H1 (cell line): ENCODE results near the gene TXNDC2. TPM values are rescaled to one million over a fixed set of nuclear protein-coding genes. Genes with fewer than 3 reads are reported as not detected.

Experiments
- SP1 ChIP-seq: IDR thresholded peaks from 2 replicates; pipeline ENCODE4 v1.6.1; 2011; ENCODE audit warnings: low read depth, low read length
- polyA plus RNA-seq, 7 experiments: library from polyadenylated mRNA; depleted of rRNA in 3 of 7; stranded (reverse) in 5 of 7; unstranded in 2 of 7; fragments of >200 nt in 5 of 7; fragments of 200-250 nt in 2 of 7; gene quantifications; 1 replicate in 5 of 7; 2 replicates in 1 of 7; 4 replicates in 1 of 7; pipeline versions ENCODE4 v1.2.1 to v1.2.3, GENCODE V29; 2011 to 2013; ENCODE audit warnings: missing spikeins in 2 of 7, mixed read lengths in 2 of 7
- total RNA-seq: library from RNA; stranded (reverse); fragmentation: NEBNext Ultra II Directional; extraction: Animal tissue kit (Norgen Biotek cat#: 25700); gene quantifications from 2 replicates; pipeline ENCODE4 v1.2.1, GENCODE V29; 2021
- TF ChIP-seq, protein P1 (sequence below): IDR thresholded peaks from 2 replicates; pipeline ENCODE4 v1.6.1; 2011; ENCODE audit warnings: low read depth, mild to moderate bottlenecking, low read length; ENCODE audit not compliant: insufficient read depth

TXNDC2 gene
- total and polyA plus RNA-seq, 2 of the 8 experiments (the other 6 are each of a cell fraction or from before 2014, with no cell fraction given) = 0.09 TPM; not detected in 1

DNA sequence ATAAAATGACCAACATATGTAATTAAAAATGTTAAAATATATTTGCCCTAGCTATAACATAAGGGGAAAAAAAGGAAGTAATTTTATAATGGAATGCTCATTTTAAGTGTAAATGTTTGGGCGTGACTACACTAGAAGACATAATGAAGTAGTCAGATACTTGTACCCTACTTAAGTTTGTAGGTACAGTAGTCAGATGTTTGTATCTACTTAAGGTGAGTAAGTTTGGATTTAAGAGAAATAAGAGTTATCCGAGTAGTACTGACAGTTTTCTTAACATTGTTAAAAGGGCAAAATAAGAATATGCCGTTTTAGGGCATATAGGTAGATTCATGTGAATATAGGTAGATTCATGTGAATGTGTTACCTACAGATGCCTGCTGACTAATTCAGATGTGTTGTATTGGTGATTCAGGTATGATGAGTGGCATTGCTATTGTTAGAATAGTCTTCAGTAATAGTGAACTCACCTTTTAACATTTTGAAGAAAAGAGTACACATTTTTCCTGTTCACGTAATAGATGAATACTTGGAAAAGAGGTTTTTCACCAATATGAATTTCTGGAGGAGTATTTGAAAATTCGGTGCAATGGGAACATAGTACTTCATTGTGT, 43.0 kb downstream of the TXNDC2 start (continued):
- TF ChIP-seq, protein P1, sequence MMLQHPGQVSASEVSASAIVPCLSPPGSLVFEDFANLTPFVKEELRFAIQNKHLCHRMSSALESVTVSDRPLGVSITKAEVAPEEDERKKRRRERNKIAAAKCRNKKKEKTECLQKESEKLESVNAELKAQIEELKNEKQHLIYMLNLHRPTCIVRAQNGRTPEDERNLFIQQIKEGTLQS = no peak
- TF ChIP-seq SP1 = no peak
